GM12878 (cell line): Measurements from ENCODE around the gene C9orf72. TPM values are rescaled to one million over a fixed set of nuclear protein-coding genes. Genes with fewer than 3 reads are reported as not detected.

Experiments
- ATAC-seq: fragments of 200-7000 bp; cut with Tn5 transposase; 3 replicates; pipeline ENCODE4 v1.9.1; 2020; ENCODE audit warnings: mild to moderate bottlenecking, moderate library complexity
- BruUV-seq: library from RNA; stranded (reverse); fragments of 400-500 nt; replicated peaks from 2 replicates; lab custom pipeline; 2021; lab: Mats Ljungman, UMichigan
- CTCF ChIA-PET: fragments of 300-600 bp; sonication (Branson Sonifier 250); formaldehyde crosslinking; extraction: SDS; loops from one replicate; lab custom pipeline; 2021; ENCODE audit warnings: inconsistent platforms; lab: Yijun Ruan, JAX
- POLR2A ChIA-PET: fragments of 350-600 bp; formaldehyde crosslinking; extraction: SDS; loops from one replicate; lab custom pipeline; 2021; ENCODE audit warnings: inconsistent platforms; lab: Charles Lee
- RAD21 ChIA-PET: fragments of 300-600 bp; sonication (Branson Sonifier 250); formaldehyde crosslinking; loops from one replicate; lab custom pipeline; 2023; ENCODE audit warnings: antibody characterized with exemption; ENCODE audit not compliant: unreplicated experiment; lab: Charles Lee
- SMC1A ChIA-PET: fragments of 300-600 bp; sonication (Branson Sonifier 250); formaldehyde crosslinking; loops from one replicate; lab custom pipeline; 2023; ENCODE audit not compliant: unreplicated experiment, uncharacterized antibody; lab: Charles Lee
- DNase-seq: peaks from one replicate; pipeline ENCODE4 v3.0.0-alpha.2; 2011; ENCODE audit warnings: low read depth, low spot score
- FAIRE-seq: peaks from 3 replicates; lab custom pipeline; 2011; peaks lifted over from hg19 to GRCh38; lab: Jason Lieb, UNC
- H2AFZ ChIP-seq: 2 replicates; pipeline ENCODE4 v1.6.0; 2011; ENCODE audit warnings: low read depth, low read length, control low read depth; ENCODE audit not compliant: control insufficient read depth
- H3K27ac ChIP-seq: 2 replicates; pipeline ENCODE4 v1.5.1; 2011; ENCODE audit warnings: control low read depth; ENCODE audit not compliant: control insufficient read depth, insufficient read depth
- H3K27me3 ChIP-seq, 2 experiments: replicated peaks in 1 of 2; 2 replicates each; pipeline versions ENCODE4 v1.6.0 to v1.6.1; 2011; ENCODE audit warnings: low read length in 1 of 2; ENCODE audit not compliant: control insufficient read depth in 2 of 2, insufficient read depth in 2 of 2
- H3K36me3 ChIP-seq, 2 experiments: 2 replicates each; pipeline ENCODE4 v1.5.1; 2011; ENCODE audit warnings: low read length in 1 of 2; ENCODE audit not compliant: control insufficient read depth in 2 of 2, insufficient read depth in 2 of 2
- H3K4me1 ChIP-seq: 2 replicates; pipeline ENCODE4 v1.6.1; 2011; ENCODE audit warnings: mild to moderate bottlenecking, low read length, moderate library complexity, mixed read lengths; ENCODE audit not compliant: control insufficient read depth, insufficient read depth
- H3K4me2 ChIP-seq: 2 replicates; pipeline ENCODE4 v1.6.0; 2011; ENCODE audit warnings: control low read depth; ENCODE audit not compliant: control insufficient read depth, insufficient read depth
- H3K4me3 ChIP-seq: fragments of 200-600 bp; sonication (generic); 2 replicates; pipeline ENCODE4 v1.5.1; 2016
- H3K79me2 ChIP-seq: 2 replicates; pipeline ENCODE4 v1.6.0; 2011; ENCODE audit warnings: low read length; ENCODE audit not compliant: control insufficient read depth, insufficient read depth
- H3K9ac ChIP-seq: 2 replicates; pipeline ENCODE4 v1.8.0; 2011; ENCODE audit warnings: low read length, control low read depth, mixed read lengths; ENCODE audit not compliant: control insufficient read depth, insufficient read depth
- H3K9me3 ChIP-seq: replicated peaks from 3 replicates; pipeline ENCODE4 v1.5.1; 2011; ENCODE audit warnings: mild to moderate bottlenecking, low read length; ENCODE audit not compliant: control insufficient read depth, insufficient read depth
- H4K20me1 ChIP-seq: 2 replicates; pipeline ENCODE4 v1.6.0; 2011; ENCODE audit not compliant: control insufficient read depth, insufficient read depth
- IKZF1 ChIP-seq: fragments of 450-650 bp; conservative IDR thresholded peaks from 2 replicates; pipeline ENCODE4 v1.6.1; 2017; ENCODE audit warnings: antibody characterized with exemption, mild to moderate bottlenecking
- IRF4 ChIP-seq: IDR thresholded peaks from 2 replicates; pipeline ENCODE4 v1.6.1; 2011; ENCODE audit warnings: low read depth, low read length
- NFIC ChIP-seq: IDR thresholded peaks from 2 replicates; pipeline ENCODE4 v1.6.1; 2012; ENCODE audit warnings: low read depth, mild to moderate bottlenecking, inconsistent platforms, low read length, moderate library complexity
- RB1 ChIP-seq: fragments of 450-650 bp; formaldehyde crosslinking; IDR thresholded peaks from 2 replicates; pipeline ENCODE4 v1.6.1; 2017; ENCODE audit warnings: mild to moderate bottlenecking, borderline replicate concordance
- SMARCA5 ChIP-seq: fragments of 450-650 bp; IDR thresholded peaks from 2 replicates; pipeline ENCODE4 v1.6.1; 2017; ENCODE audit warnings: mild to moderate bottlenecking
- STAT1 ChIP-seq: fragments of 450-650 bp; conservative IDR thresholded peaks from 2 replicates; pipeline ENCODE4 v1.6.1; 2014; ENCODE audit warnings: antibody characterized with exemption, mild to moderate bottlenecking
- whole genome bisulfite sequencing: methylation state at CpG from one replicate; pipeline ENCODE4 v1.1.6; 2016; ENCODE audit warnings: low lambda C conversion rate; ENCODE audit not compliant: insufficient replicate concordance, insufficient coverage; ENCODE audit errors: missing lambda C conversion rate; 5-methylcytosine and 5-hydroxymethylcytosine counted together
- in situ Hi-C: fragments of 300-500 bp; cut with MboI; formaldehyde crosslinking; loops from 9 replicates; pipeline ENCODE4 v1.14.3; 2018; ENCODE audit warnings: mixed read lengths
- intact Hi-C: fragments of 100-400 bp; cut with micrococcal nuclease; formaldehyde crosslinking; loops from one replicate; pipeline ENCODE4 v1.14.2; 2022; ENCODE audit not compliant: unreplicated experiment
- polyA plus RNA-seq, 11 experiments: library from polyadenylated mRNA; depleted of rRNA in 4 of 11; unstranded in 6 of 11; stranded (reverse) in 5 of 11; fragments of >200 nt; fragmentation: Nextera tagmentation in 4 of 11; fragmentation: Illumina TruSeq in 1 of 11; extraction: Ambion mirVana in 4 of 11; extraction: Trizol in 1 of 11; gene quantifications; 1 replicate in 1 of 11; 2 replicates in 10 of 11; pipeline versions ENCODE4 v1.2.1 to v1.2.3, GENCODE V29; 2011 to 2016; ENCODE audit warnings: inconsistent platforms in 2 of 11, missing spikeins in 2 of 11, low read depth in 1 of 11
- total RNA-seq, 4 experiments: library from RNA; depleted of rRNA in 3 of 4; stranded (reverse); fragments of >200 nt in 3 of 4; fragmentation: Illumina TruSeq in 1 of 4; extraction: Trizol in 1 of 4; gene quantifications; 2 replicates each; pipeline versions ENCODE4 v1.2.1 to v1.2.3, GENCODE V29; 2013 to 2021
- TF ChIP-seq, protein P1 (sequence below): fragments of 450-650 bp; IDR thresholded peaks from 2 replicates; pipeline ENCODE4 v1.6.1; 2016; ENCODE audit warnings: mild to moderate bottlenecking

C9orf72 gene
- total and polyA plus RNA-seq, 10 of the 15 experiments (the other 5 are each of a cell fraction or from before 2014, with no cell fraction given): 4.8 to 9.0 (median 6.4) TPM

DNA sequence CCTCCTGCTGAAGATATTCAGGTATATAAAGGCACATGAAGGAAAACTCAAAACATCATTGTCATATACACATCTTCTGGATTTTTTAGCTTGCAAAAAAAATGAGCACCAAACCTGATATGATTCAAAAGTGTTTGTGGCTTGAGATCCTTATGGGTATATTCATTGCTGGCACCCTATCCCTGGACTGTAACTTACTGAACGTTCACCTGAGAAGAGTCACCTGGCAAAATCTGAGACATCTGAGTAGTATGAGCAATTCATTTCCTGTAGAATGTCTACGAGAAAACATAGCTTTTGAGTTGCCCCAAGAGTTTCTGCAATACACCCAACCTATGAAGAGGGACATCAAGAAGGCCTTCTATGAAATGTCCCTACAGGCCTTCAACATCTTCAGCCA is 49.0 kb downstream of the C9orf72 start, which contains the start of gene IFNK:
Gene IFNK (plus strand): TSS at position 55 of the 400 bp plus-strand sequence. CDS start 47 bp downstream, at position 102.
- WGBS: 19% methylated on average over 2 of the region's 2 CpGs
- POLR2A ChIA-PET: interaction anchor here (0.6 to 1.0 kb wide), 3 partner anchors 9 to 35 kb away, joined by 3 to 5 read pairs (median 3); no protein-coding TSS in a partner anchor

More for the DNA sequence above, 49.0 kb downstream of the C9orf72 start, which contains the start of gene IFNK:
- ATAC-seq: no peak
- SMC1A ChIA-PET: interaction anchor here (0.9 to 6.3 kb wide), 10 partner anchors 9 to 196 kb away, joined by 3 to 30 read pairs (median 4); no protein-coding TSS in a partner anchor
- Histone ChIP-seq H3K27ac (no peak within 1 kb of the TSS), H3K4me3 (no peak within 1 kb of the TSS), H3K79me2 (no peaks in the 10 kb centered on the region), H3K9me3 (no peaks in the 10 kb centered on the region), H3K4me2 (no peak within 1 kb of the TSS; the same call in 1 of the 2 replicates), H3K4me1 (no peaks in the 10 kb centered on the region; the same call in none of the 2 replicates), H3K9ac (no peak within 1 kb of the TSS), H2AFZ (no peak within 1 kb of the TSS), H3K36me3 (no peaks in the 10 kb centered on the region), H3K27me3 (no peaks in the 10 kb centered on the region), H4K20me1 (no peaks in the 10 kb centered on the region)
- CTCF ChIA-PET: interaction anchor here (0.6 to 5.3 kb wide), 4 partner anchors 11 to 191 kb away, joined by 3 to 29 read pairs (median 3); no protein-coding TSS in a partner anchor
- in situ Hi-C loops: no loop called here
- intact Hi-C loops: no loop called here
- no TSS peak for BruUV-seq
- TF ChIP-seq SMARCA5 (no peak), IKZF1 (no peak), IRF4 (no peak), NFIC (no peak), RB1 (no peak), STAT1 (no peak)
- TF ChIP-seq, protein P1, sequence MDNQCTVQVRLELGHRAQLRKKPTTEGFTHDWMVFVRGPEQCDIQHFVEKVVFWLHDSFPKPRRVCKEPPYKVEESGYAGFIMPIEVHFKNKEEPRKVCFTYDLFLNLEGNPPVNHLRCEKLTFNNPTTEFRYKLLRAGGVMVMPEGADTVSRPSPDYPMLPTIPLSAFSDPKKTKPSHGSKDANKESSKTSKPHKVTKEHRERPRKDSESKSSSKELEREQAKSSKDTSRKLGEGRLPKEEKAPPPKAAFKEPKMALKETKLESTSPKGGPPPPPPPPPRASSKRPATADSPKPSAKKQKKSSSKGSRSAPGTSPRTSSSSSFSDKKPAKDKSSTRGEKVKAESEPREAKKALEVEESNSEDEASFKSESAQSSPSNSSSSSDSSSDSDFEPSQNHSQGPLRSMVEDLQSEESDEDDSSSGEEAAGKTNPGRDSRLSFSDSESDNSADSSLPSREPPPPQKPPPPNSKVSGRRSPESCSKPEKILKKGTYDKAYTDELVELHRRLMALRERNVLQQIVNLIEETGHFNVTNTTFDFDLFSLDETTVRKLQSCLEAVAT: no peak
- DNase-seq: no peak
- no peak for FAIRE-seq
- RAD21 ChIA-PET: interaction anchor here (1.1 to 2.0 kb wide), 4 partner anchors 166 to 192 kb away, joined by 3 to 14 read pairs (median 6); no protein-coding TSS in a partner anchor
